GM12891 (cell line): Measurements from ENCODE around the gene DCAF4.

Experiments
- DNase-seq: peaks from one replicate; pipeline ENCODE4 v3.0.0; 2011; ENCODE audit warnings: low spot score; ENCODE audit not compliant: insufficient read length
- FAIRE-seq: peaks from 2 replicates; lab custom pipeline; 2011; peaks lifted over from hg19 to GRCh38; lab: Jason Lieb, UNC
- PAX5 ChIP-seq: IDR thresholded peaks from 2 replicates; pipeline ENCODE4 v1.6.1; 2011; ENCODE audit warnings: low read length, moderate library complexity, mild to moderate bottlenecking; ENCODE audit not compliant: insufficient read depth, severe bottlenecking
- POLR2A ChIP-seq: IDR thresholded peaks from 2 replicates; pipeline ENCODE4 v1.6.1; 2011; ENCODE audit warnings: low read depth, low read length, control low read depth
- POLR2AphosphoS5 ChIP-seq: IDR thresholded peaks from 2 replicates; pipeline ENCODE4 v1.6.1; 2011; ENCODE audit warnings: low read depth, low read length, control low read depth
- POU2F2 ChIP-seq: IDR thresholded peaks from 2 replicates; pipeline ENCODE4 v1.6.1; 2011; ENCODE audit warnings: low read depth, mild to moderate bottlenecking, control low read depth, low read length, moderate library complexity
- SPI1 ChIP-seq: IDR thresholded peaks from 2 replicates; pipeline ENCODE4 v1.6.1; 2011; ENCODE audit warnings: low read depth, low read length, control low read depth
- TAF1 ChIP-seq: IDR thresholded peaks from 2 replicates; pipeline ENCODE4 v1.6.1; 2011; ENCODE audit warnings: low read depth, low read length, control low read depth

DCAF4 gene

DNA sequence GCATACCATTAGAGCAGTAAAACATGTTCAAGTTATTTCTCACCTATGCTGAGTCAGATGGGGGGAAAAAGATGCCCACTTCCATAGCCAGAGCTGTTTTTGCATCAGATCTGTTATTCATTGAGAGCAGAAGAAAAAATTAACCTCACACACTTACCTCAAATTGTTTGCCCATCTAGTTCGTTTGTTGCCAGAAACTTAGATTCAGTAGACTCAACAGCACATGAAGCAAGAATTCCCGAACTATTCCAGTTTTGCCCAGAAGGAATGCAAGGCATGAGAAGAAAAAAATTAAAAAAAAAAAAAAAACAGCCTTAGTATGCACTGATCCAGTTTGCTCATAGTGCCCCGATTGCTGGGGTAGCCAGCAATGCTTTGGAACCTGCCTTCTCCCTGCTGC is 19.9 kb upstream of the DCAF4 start:
- no peak for DNase-seq
- no peak for TF ChIP-seq POU2F2
- TF ChIP-seq SPI1: no peak
- TF ChIP-seq TAF1: no peak
- no peak for TF ChIP-seq POLR2A
- no peak for TF ChIP-seq POLR2AphosphoS5
- TF ChIP-seq PAX5: no peak
- no peak for FAIRE-seq

DNA sequence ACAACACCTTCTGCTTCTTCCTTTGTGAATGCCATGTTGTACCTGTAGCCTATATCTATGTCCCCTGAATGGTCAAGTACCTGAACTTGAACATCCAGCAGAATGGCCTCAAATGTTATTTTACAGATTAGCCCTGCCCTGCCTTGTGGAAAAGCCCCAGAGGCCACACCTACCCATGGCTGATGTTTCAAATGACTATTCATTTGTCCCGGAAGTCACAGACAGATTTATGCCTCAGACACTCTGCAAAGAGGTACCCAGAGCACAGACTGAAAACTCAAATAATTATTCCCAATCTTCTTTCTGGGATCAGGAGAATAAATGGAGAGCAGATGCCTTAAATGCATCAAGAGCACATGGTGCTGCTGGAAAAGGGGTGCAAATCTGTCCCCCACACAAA is 19.4 kb upstream of the DCAF4 start:
- DNase-seq (no peak), FAIRE-seq (no peak)
- TF ChIP-seq TAF1 (no peak), POLR2AphosphoS5 (no peak), SPI1 (no peak), PAX5 (no peak), POLR2A (no peak), POU2F2 (no peak)

DNA sequence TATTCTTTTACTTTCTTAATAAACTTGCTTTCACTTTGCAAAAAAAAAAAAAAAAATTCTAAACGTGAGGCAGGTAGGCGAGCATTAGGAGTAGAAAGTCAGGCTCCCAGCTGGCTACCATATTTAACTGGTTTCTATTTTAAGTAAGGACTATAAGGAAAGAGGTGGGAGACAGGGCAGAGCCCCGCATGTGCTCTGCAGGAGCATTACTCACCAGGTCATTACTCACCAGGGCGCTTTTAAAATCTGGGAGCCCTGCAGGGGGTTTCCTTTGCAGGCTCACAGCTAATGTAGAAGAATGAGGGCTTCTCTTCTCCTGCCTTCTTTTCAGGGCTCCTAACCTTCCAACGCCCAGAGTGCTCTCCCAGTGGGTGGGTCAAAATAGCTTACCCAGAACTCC is 18.4 kb upstream of the DCAF4 start:
- no peak for FAIRE-seq
- TF ChIP-seq POLR2AphosphoS5: no peak
- TF ChIP-seq POLR2A: no peak
- TF ChIP-seq TAF1: no peak
- no peak for TF ChIP-seq POU2F2
- TF ChIP-seq SPI1: no peak
- no peak for TF ChIP-seq PAX5
- DNase-seq: no peak

DNA sequence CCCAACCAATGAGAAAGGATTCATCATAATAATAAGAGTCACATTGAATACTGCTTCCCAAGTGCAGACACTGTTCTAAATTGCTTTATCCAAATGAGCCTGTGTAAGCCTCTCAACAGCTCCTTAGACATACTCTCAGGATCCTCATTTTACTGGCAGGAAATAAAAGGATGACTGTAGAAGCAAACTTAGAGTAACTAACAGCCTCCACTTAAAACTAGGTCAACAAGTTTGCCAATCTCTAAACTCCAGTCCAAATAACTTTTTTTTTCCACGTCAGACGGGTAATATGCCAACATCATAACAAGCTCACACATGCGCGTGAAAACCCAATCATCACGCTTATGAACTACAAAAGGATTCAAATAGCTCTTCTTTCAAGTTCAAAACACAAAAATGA is 17.1 kb upstream of the DCAF4 start:
- TF ChIP-seq TAF1 (no peak), POU2F2 (no peak), PAX5 (no peak), SPI1 (no peak), POLR2AphosphoS5 (no peak), POLR2A (no peak)
- FAIRE-seq: no peak
- no peak for DNase-seq

DNA sequence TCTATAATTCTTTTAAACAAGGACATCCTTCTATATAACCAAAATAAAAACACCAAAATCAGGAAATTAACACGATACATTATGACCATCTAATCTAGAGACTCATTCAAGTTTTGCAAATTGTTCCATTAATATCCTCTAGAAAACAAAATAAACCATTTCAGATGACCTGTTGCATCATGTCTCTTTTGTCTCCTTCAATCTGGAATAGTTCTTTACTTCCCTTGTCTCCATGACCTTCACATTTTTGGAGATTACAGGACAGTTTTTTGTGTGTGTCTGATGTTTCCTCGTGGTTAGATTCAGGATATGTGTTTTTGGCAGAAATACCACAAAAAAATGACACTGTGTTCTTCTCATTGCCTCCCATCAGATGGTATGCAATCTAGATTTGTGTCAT is 12.5 kb upstream of the DCAF4 start:
- DNase-seq (no peak), FAIRE-seq (no peak)
- TF ChIP-seq POU2F2 (no peak), SPI1 (no peak), PAX5 (no peak), TAF1 (no peak), POLR2AphosphoS5 (no peak), POLR2A (no peak)

DNA sequence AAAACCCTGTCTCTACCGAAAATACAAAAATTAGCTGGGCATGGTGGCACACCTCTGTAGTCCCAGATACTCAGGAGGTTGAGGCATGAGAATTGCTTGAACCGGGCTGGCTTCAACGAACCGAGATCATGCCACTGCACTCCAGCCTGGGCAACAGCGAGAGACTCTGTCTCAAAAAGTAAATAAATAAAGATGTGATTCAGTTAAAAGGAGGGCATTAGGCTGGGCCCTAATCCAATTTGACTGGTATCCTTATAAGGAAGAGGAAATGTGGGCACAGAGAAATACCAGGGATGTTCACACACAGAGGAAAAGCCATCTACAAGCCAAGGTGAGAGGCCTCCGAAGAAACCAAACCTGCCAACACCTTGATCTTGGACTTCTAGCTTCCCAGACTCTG is 10.1 kb upstream of the DCAF4 start:
- DNase-seq: no peak
- FAIRE-seq: no peak
- TF ChIP-seq POLR2A (no peak), TAF1 (no peak), POLR2AphosphoS5 (no peak), SPI1 (no peak), POU2F2 (no peak), PAX5 (no peak)

DNA sequence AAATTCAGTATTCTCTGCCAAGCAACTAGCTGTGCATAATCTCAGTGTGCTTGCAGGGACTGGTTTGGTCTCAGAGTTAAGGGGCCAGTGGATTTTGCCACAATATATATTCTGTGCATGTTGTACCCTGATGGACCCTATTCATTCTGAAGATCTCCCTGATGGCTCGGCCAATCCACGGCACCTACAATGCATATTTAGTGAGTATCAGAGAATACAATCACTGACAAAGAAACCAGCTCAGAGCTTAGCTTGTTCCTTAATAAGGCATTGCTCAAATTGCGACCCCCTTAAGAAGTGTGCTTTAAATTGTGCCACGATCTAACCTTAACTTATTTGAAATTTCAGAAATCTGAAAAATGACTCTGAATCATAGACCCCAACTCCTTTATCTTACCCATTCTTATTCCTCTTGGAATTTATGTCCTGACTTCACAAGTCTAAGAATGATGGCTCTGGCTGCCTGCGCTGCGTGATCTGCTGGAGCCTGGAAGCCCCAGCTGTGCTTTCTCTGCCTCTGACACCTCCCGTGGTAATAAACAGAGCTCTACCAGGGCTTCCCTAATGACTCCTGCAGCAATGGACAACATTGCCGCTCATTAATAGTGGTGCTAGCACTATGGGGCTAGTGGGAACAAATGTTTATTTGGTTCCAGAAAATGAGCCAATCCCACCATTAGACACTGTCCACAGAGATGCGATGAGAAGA is 9.0 kb upstream of the DCAF4 start:
- DNase-seq (no peak), FAIRE-seq (no peak)
- TF ChIP-seq SPI1 (no peak), PAX5 (no peak), POLR2AphosphoS5 (no peak)

DNA sequence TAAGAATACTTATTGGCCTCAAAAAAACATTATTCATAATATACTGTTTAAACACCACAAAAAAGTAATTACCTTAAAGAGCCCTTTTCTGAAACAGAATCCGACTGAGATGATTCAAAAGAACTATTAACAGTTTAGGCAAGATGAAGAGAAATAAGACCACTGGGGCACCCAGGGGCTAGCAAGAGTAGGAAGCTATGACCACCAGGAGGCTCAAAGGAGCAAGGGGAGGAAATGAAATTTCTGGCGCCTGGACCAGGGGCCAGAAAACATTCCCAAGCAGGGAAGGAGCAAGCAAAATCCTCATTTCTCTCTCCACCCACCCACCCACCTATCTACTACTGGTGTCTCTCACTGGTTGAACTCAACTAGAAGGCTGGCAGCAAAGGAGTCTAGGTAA is 6.3 kb upstream of the DCAF4 start:
- no peak for FAIRE-seq
- no peak for DNase-seq
- TF ChIP-seq POLR2A (no peak), POLR2AphosphoS5 (no peak), TAF1 (no peak), SPI1 (no peak), PAX5 (no peak), POU2F2 (no peak)

DNA sequence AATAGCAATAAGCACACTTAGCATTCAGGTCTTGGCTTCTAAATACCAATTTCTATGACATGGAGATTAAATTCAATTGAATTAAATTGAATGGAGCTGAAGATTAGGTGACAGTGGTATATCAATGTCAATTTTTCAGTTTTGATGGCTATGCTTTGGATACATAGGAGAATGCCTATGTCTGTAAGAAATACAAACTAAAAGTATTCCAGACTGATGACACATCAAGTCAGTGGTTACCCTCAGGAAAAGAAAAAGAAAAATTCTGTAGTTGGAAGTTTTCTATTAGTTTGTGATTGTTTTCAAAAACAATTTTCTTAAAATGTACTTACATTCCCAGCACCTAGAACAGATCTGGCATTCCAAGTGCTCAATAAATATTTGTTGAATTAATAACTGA is 4.9 kb upstream of the DCAF4 start:
- TF ChIP-seq POU2F2: no peak
- no peak for TF ChIP-seq POLR2AphosphoS5
- TF ChIP-seq SPI1: no peak
- no peak for TF ChIP-seq POLR2A
- no peak for TF ChIP-seq TAF1
- TF ChIP-seq PAX5: no peak
- FAIRE-seq: no peak
- no peak for DNase-seq

DNA sequence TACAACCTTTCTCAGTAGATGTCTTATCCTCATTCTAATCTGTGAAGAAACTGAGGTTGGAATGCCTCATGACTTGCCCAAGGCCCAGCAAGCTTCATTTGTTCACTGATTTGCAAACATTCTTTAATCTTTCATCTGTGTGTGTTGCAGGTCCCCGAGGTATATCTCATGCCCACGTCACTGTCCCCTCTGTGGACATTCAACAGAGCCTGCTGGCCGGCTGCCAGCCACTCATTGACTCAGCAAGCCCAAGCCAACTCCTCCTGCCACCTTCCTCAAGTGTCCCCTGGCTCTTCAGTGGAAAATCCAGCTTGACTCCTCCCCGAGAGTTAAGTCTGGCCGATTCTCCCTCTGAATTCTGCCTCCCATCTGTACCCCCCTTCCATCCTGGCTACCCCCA is 1.9 kb upstream of the DCAF4 start:
- DNase-seq: no peak
- TF ChIP-seq POLR2A (no peak), PAX5 (no peak), POU2F2 (no peak), SPI1 (no peak), TAF1 (no peak), POLR2AphosphoS5 (no peak)

More for the DNA sequence above, 1.9 kb upstream of the DCAF4 start:
- FAIRE-seq: no peak
